Gastrocnemius medialis (tissue), 4 donors: Measurements from ENCODE around the gene KCNAB1. TPM values are rescaled to one million over a fixed set of nuclear protein-coding genes. Genes with fewer than 3 reads are reported as not detected.

Source experiments
- ATAC-seq, 2 donors: fragments of 150-250 bp; one replicate each; pipeline ENCODE4 v1.9.1; 2016
- DNase-seq, 2 donors: peaks; one replicate each; pipeline ENCODE4 v3.0.0-alpha.2; 2019
- H3K27ac ChIP-seq, 4 donors: fragments of 200-600 bp; sonication (generic); 1 replicate in 1 of 4; 2 replicates in 3 of 4; pipeline ENCODE4 v1.5.1; 2016 to 2018; ENCODE audit warnings: mild to moderate bottlenecking in 2 of 4, moderate library complexity in 1 of 4
- H3K27me3 ChIP-seq, 3 donors: fragments of 200-600 bp; sonication (generic) in 2 of 3; 1 replicate in 1 of 3; 2 replicates in 2 of 3; pipeline versions ENCODE4 v1.5.1 to v1.6.0; 2016 to 2019; ENCODE audit warnings: mild to moderate bottlenecking in 1 of 3, moderate library complexity in 1 of 3
- H3K36me3 ChIP-seq, 2 donors: fragments of 200-600 bp; sonication (generic) in 1 of 2; one replicate each; pipeline ENCODE4 v1.5.1; 2017 to 2018
- H3K4me1 ChIP-seq, 2 donors: fragments of 200-600 bp; sonication (generic) in 1 of 2; one replicate each; pipeline ENCODE4 v1.5.1; 2016 to 2017; ENCODE audit warnings: mild to moderate bottlenecking in 2 of 2
- H3K4me3 ChIP-seq, 4 donors: fragments of 200-600 bp; sonication (generic) in 3 of 4; 1 replicate in 1 of 4; 2 replicates in 3 of 4; pipeline ENCODE4 v1.5.1; 2016 to 2019; ENCODE audit warnings: mild to moderate bottlenecking in 2 of 4
- H3K9me3 ChIP-seq, 3 donors: fragments of 200-600 bp; sonication (generic) in 2 of 3; 1 replicate in 1 of 3; 2 replicates in 2 of 3; pipeline ENCODE4 v1.5.1; 2016 to 2019
- CTCF ChIP-seq, 5 experiments: fragments of 450-650 bp in 3 of 5; fragments of 200-600 bp in 2 of 5; sonication (generic) in 2 of 5; IDR thresholded peaks in 4 of 5; conservative IDR thresholded peaks in 1 of 5; 1 replicate in 4 of 5; 2 replicates in 1 of 5; pipeline ENCODE4 v1.5.1; 2016 to 2019; ENCODE audit warnings: antibody characterized with exemption in 5 of 5, mild to moderate bottlenecking in 3 of 5, moderate library complexity in 3 of 5
- POLR2A ChIP-seq, 2 donors: fragments of 450-650 bp; IDR thresholded peaks; one replicate each; pipeline ENCODE4 v1.6.1; 2017; ENCODE audit warnings: antibody characterized with exemption in 2 of 2, mild to moderate bottlenecking in 2 of 2, moderate library complexity in 2 of 2
- in situ Hi-C, 4 donors: fragments of 200-750 bp; cut with MboI; loops; one replicate each; pipeline versions ENCODE4 v1.15.0 to v1.8.0; 2017; ENCODE audit warnings: low sequenced_read_pairs in 4 of 4
- intact Hi-C: fragments of 100-400 bp; cut with DNase I; formaldehyde crosslinking; loops from one replicate; pipeline ENCODE4 v1.15.1; 2023; ENCODE audit warnings: low total_unique reads
- total RNA-seq, 4 donors: library from RNA; depleted of rRNA; stranded (reverse); fragments of >200 nt; gene quantifications; one replicate each; pipeline versions ENCODE4 v1.1.0 to v1.2.3, GENCODE V29; 2016

Gene KCNAB1
- total RNA-seq, 4 donors from 2014 or later: 0.46 to 3.6 (median 1.9) TPM

- TF ChIP-seq POLR2A (IDR thresholded peaks at IDR 0.05): no peak
- Histone ChIP-seq H3K9me3 (no peaks in the 10 kb centered on the region), H3K27me3 (no peaks in the 10 kb centered on the region), H3K36me3 (no peaks in the 10 kb centered on the region), H3K27ac (no peak overlapping the region), H3K4me1 (no peaks in the 10 kb centered on the region), H3K4me3 (no peak overlapping the region)
- in situ Hi-C loops: no loop called here
- ATAC-seq (no peak), DNase-seq (no peak)
- intact Hi-C loops: no loop called here
Measured at GRCh38 chr3:156390846-156391245, 270.5 kb downstream of the KCNAB1 start.

- Histone ChIP-seq H3K4me1 (no peaks in the 10 kb centered on the region), H3K9me3 (no peaks in the 10 kb centered on the region), H3K36me3 (no peaks in the 10 kb centered on the region), H3K27me3 (no peaks in the 10 kb centered on the region), H3K27ac (no peak overlapping the region), H3K4me3 (no peak overlapping the region)
- TF ChIP-seq POLR2A (IDR thresholded peaks at IDR 0.05): no peak
- no peak for TF ChIP-seq CTCF (IDR thresholded peaks at IDR 0.05 in 4 of 5, conservative IDR thresholded peaks at IDR 0.05 in 1 of 5)
- intact Hi-C loops (no loop called here), in situ Hi-C loops (no loop called here)
- no peak for DNase-seq
- ATAC-seq: no peak
Measured at GRCh38 chr3:156395961-156396710, 275.8 kb downstream of the KCNAB1 start.

GRCh38 chr3:156396851-156397250, 276.5 kb downstream of the KCNAB1 start:
- H3K4me3 ChIP-seq: no peak overlapping the region
- in situ Hi-C loops: no loop called here
- intact Hi-C loops: no loop called here

GRCh38 chr3:156397534-156397933, 277.2 kb downstream of the KCNAB1 start:
- H3K36me3 ChIP-seq: no peaks in the 10 kb centered on the region
- DNase-seq: no peak
- no peaks in the 10 kb centered on the region for H3K4me1 ChIP-seq
- H3K9me3 ChIP-seq: no peaks in the 10 kb centered on the region
- intact Hi-C loops: no loop called here
- ATAC-seq: no peak
- H3K4me3 ChIP-seq: no peak overlapping the region
- no peak overlapping the region for H3K27ac ChIP-seq
- no peaks in the 10 kb centered on the region for H3K27me3 ChIP-seq
- TF ChIP-seq CTCF (IDR thresholded peaks at IDR 0.05 in 4 of 5, conservative IDR thresholded peaks at IDR 0.05 in 1 of 5) (no peak), POLR2A (IDR thresholded peaks at IDR 0.05) (no peak)
- in situ Hi-C loops: no loop called here

More at GRCh38 chr3:156396851-156397250, 276.5 kb downstream of the KCNAB1 start:
- no peak for DNase-seq
- no peaks in the 10 kb centered on the region for H3K4me1 ChIP-seq
- no peak overlapping the region for H3K27ac ChIP-seq
- H3K9me3 ChIP-seq: no peaks in the 10 kb centered on the region
- H3K36me3 ChIP-seq: no peaks in the 10 kb centered on the region
- H3K27me3 ChIP-seq: no peaks in the 10 kb centered on the region
- TF ChIP-seq CTCF (IDR thresholded peaks at IDR 0.05 in 4 of 5, conservative IDR thresholded peaks at IDR 0.05 in 1 of 5) (no peak), POLR2A (IDR thresholded peaks at IDR 0.05) (no peak)
- ATAC-seq: no peak

GRCh38 chr3:156400062-156400461, 279.7 kb downstream of the KCNAB1 start:
- intact Hi-C loops (no loop called here), in situ Hi-C loops (no loop called here)
- no peak for ATAC-seq

More at GRCh38 chr3:156400062-156400461, 279.7 kb downstream of the KCNAB1 start:
- H3K4me3 ChIP-seq: no peak overlapping the region
- H3K27ac ChIP-seq: no peak overlapping the region
- DNase-seq: no peak
- no peaks in the 10 kb centered on the region for H3K4me1 ChIP-seq
- no peaks in the 10 kb centered on the region for H3K9me3 ChIP-seq
- no peaks in the 10 kb centered on the region for H3K36me3 ChIP-seq
- TF ChIP-seq POLR2A (IDR thresholded peaks at IDR 0.05) (no peak), CTCF (IDR thresholded peaks at IDR 0.05 in 4 of 5, conservative IDR thresholded peaks at IDR 0.05 in 1 of 5) (no peak)
- no peaks in the 10 kb centered on the region for H3K27me3 ChIP-seq
